ENCODE measurements around the gene KLK7. TPM values are rescaled to one million over a fixed set of nuclear protein-coding genes. Genes with fewer than 3 reads are reported as not detected.

The KLK7 gene
- total RNA-seq, 1 experiment from 2014 or later, result not detected

GRCh38 chr19:51030631-51031030 is 46.9 kb upstream of the KLK7 start:
- Histone ChIP-seq H3K27ac (ENCODE audit: low read depth, low read length, poor library complexity, severe bottlenecking) (no peak overlapping the region), H3K36me3 (ENCODE audit: insufficient read depth, low read length, poor library complexity, severe bottlenecking) (no peaks in the 10 kb centered on the region), H3K4me1 (ENCODE audit: insufficient read depth, low read length, poor library complexity, severe bottlenecking) (no peaks in the 10 kb centered on the region), H3K27me3 (replicated peaks; ENCODE audit: insufficient read depth, low read depth, low read length, poor library complexity) (peaks cover 30% of the 10 kb centered on the region), H3K9me3 (ENCODE audit: low read depth, low read length, poor library complexity, severe bottlenecking) (no peaks in the 10 kb centered on the region), H3K4me3 (ENCODE audit: low read depth, low read length, poor library complexity, severe bottlenecking) (no peak overlapping the region)
- intact Hi-C loops (cut with micrococcal nuclease; ENCODE audit: unreplicated experiment), result no loop called here
- no peak for DNase-seq (ENCODE audit: low spot score)
- POLR2A ChIA-PET (ENCODE audit: low non-redundant PET), result no interaction called here
- BruUV-seq (replicated peaks), result no TSS peak
- CTCF ChIA-PET, result interaction anchor here (0.7 kb wide), 1 partner anchor 101 kb away, joined by 4 read pairs; no protein-coding TSS in a partner anchor
- no peak for TF ChIP-seq EZH2 (IDR thresholded peaks at IDR 0.05; ENCODE audit: borderline replicate concordance, low read depth, low read length, poor library complexity, severe bottlenecking)
- TF ChIP-seq CTCF (conservative IDR thresholded peaks at IDR 0.05; ENCODE audit: low read depth, low read length), result no peak

GRCh38 chr19:51029718-51030117 is 46.0 kb upstream of the KLK7 start:
- Histone ChIP-seq H3K27me3 (replicated peaks; ENCODE audit: insufficient read depth, low read depth, low read length, poor library complexity) (peaks cover 37% of the 10 kb centered on the region), H3K9me3 (ENCODE audit: low read depth, low read length, poor library complexity, severe bottlenecking) (no peaks in the 10 kb centered on the region), H3K36me3 (ENCODE audit: insufficient read depth, low read length, poor library complexity, severe bottlenecking) (no peaks in the 10 kb centered on the region), H3K27ac (ENCODE audit: low read depth, low read length, poor library complexity, severe bottlenecking) (no peak overlapping the region), H3K4me3 (ENCODE audit: low read depth, low read length, poor library complexity, severe bottlenecking) (no peak overlapping the region), H3K4me1 (ENCODE audit: insufficient read depth, low read length, poor library complexity, severe bottlenecking) (no peaks in the 10 kb centered on the region)
- CTCF ChIA-PET, result no interaction called here
- POLR2A ChIA-PET (ENCODE audit: low non-redundant PET), result no interaction called here
- intact Hi-C loops (cut with micrococcal nuclease; ENCODE audit: unreplicated experiment), result no loop called here
- TF ChIP-seq EZH2 (IDR thresholded peaks at IDR 0.05; ENCODE audit: borderline replicate concordance, low read depth, low read length, poor library complexity, severe bottlenecking), result no peak
- no peak for TF ChIP-seq CTCF (conservative IDR thresholded peaks at IDR 0.05; ENCODE audit: low read depth, low read length)
- DNase-seq (ENCODE audit: low spot score), result peak; percentile 25
- no TSS peak for BruUV-seq (replicated peaks)

GRCh38 chr19:51027873-51028272 is 44.2 kb upstream of the KLK7 start:
- Histone ChIP-seq H3K27me3 (replicated peaks; ENCODE audit: insufficient read depth, low read depth, low read length, poor library complexity) (peaks cover 53% of the 10 kb centered on the region), H3K27ac (ENCODE audit: low read depth, low read length, poor library complexity, severe bottlenecking) (no peak overlapping the region), H3K4me3 (ENCODE audit: low read depth, low read length, poor library complexity, severe bottlenecking) (no peak overlapping the region), H3K9me3 (ENCODE audit: low read depth, low read length, poor library complexity, severe bottlenecking) (no peaks in the 10 kb centered on the region), H3K36me3 (ENCODE audit: insufficient read depth, low read length, poor library complexity, severe bottlenecking) (no peaks in the 10 kb centered on the region), H3K4me1 (ENCODE audit: insufficient read depth, low read length, poor library complexity, severe bottlenecking) (no peaks in the 10 kb centered on the region)
- CTCF ChIA-PET, result no interaction called here
- POLR2A ChIA-PET (ENCODE audit: low non-redundant PET), result no interaction called here
- intact Hi-C loops (cut with micrococcal nuclease; ENCODE audit: unreplicated experiment), result no loop called here
- TF ChIP-seq CTCF (conservative IDR thresholded peaks at IDR 0.05; ENCODE audit: low read depth, low read length), result no peak
- TF ChIP-seq EZH2 (IDR thresholded peaks at IDR 0.05; ENCODE audit: borderline replicate concordance, low read depth, low read length, poor library complexity, severe bottlenecking), result no peak
- no TSS peak for BruUV-seq (replicated peaks)
- DNase-seq (ENCODE audit: low spot score), result no peak
